OCI-LY3 (cell line): ENCODE measurements around the gene KHSRP.

Experiments
- CTCF ChIP-seq: fragments of 200-600, 300-600 bp; sonication (generic); IDR thresholded peaks from 2 replicates; pipeline ENCODE4 v1.5.1; 2014; ENCODE audit warnings: antibody characterized with exemption, low read length, low read depth
- EZH2phosphoT487 ChIP-seq: fragments of 200-600 bp; shearing (Covaris generic); IDR thresholded peaks from 2 replicates; pipeline ENCODE4 v1.6.1; 2018; ENCODE audit warnings: antibody characterized with exemption, mixed run types, low read depth

GRCh38 chr19:6442087-6442688 is 17.6 kb upstream of the KHSRP start:
- no peak for TF ChIP-seq CTCF
- TF ChIP-seq EZH2phosphoT487: no peak
